ENCODE results near the gene SLCO1A2.

SLCO1A2 gene

DNA sequence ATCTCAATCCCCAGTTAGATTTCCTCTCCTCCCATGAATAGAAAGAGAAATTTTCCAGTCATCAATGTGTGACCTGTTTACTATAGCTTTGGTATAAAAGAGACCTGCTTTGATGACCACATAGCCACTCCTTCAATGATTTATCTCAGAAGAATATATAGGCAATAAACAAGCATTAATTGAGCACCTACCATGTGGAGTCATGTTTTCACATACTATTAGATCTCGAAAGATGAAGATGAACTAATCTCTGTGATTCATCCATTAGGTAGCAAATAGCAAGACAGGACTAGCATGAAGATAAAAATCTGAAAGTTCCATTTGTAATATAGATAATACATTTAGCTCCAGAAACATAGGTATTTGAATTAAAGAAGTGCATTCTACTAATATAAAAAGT lies 40.5 kb downstream of the SLCO1A2 start:
- H3K27ac ChIP-seq: no peak overlapping the region
- TF ChIP-seq, protein P1, sequence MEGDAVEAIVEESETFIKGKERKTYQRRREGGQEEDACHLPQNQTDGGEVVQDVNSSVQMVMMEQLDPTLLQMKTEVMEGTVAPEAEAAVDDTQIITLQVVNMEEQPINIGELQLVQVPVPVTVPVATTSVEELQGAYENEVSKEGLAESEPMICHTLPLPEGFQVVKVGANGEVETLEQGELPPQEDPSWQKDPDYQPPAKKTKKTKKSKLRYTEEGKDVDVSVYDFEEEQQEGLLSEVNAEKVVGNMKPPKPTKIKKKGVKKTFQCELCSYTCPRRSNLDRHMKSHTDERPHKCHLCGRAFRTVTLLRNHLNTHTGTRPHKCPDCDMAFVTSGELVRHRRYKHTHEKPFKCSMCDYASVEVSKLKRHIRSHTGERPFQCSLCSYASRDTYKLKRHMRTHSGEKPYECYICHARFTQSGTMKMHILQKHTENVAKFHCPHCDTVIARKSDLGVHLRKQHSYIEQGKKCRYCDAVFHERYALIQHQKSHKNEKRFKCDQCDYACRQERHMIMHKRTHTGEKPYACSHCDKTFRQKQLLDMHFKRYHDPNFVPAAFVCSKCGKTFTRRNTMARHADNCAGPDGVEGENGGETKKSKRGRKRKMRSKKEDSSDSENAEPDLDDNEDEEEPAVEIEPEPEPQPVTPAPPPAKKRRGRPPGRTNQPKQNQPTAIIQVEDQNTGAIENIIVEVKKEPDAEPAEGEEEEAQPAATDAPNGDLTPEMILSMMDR (conservative IDR thresholded peaks at IDR 0.05): no peak

DNA sequence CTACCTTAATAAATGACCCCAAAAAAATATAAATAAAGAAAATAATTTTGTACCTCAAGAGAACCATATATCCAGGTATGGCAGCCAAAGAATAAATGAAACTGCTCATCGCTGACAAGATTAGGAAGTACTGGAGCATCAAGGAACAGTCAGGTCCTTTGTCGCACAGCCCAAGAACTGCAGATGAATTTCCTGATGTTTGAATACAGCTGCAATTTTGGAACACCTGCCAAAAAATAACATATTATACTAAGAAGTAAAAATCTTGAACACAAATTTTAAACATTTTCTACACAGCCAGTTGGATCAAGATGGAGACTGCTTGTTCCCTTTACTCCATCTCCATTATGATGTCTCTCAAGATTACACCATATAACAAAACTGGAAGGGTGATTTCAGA lies 42.6 kb downstream of the SLCO1A2 start:
- H3K27ac ChIP-seq: no peak overlapping the region
- TF ChIP-seq, protein P1 (conservative IDR thresholded peaks at IDR 0.05): no peak

- TF ChIP-seq, protein P1 (conservative IDR thresholded peaks at IDR 0.05): no peak
- no peak overlapping the region for H3K27ac ChIP-seq
Measured at GRCh38 chr12:21289698-21290097, 45.0 kb downstream of the SLCO1A2 start.

- TF ChIP-seq, protein P1 (conservative IDR thresholded peaks at IDR 0.05): no peak
- H3K27ac ChIP-seq: no peak overlapping the region
Measured at GRCh38 chr12:21276826-21277225, 57.9 kb downstream of the SLCO1A2 start.

DNA sequence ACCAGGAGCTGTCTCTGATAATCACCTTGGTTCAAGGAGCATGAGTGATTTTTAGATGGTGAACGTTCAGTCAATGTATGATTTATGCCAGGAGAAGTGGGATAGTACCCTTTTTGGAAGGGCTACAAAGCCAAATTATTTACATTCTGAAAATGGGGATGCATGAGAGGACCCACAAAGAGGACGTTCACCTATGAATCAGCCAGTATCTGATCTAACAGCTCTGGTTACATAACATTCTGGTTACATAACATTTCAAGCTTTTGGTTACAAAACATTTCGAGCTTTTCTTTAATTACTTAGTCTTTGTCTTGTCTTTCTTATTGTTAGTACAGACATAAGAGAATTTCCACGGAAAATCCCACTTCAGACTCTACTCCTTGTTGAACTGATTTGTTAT lies 68.8 kb downstream of the SLCO1A2 start:
- H3K27ac ChIP-seq: no peak overlapping the region
- TF ChIP-seq, protein P1 (conservative IDR thresholded peaks at IDR 0.05): no peak

- H3K27ac ChIP-seq: no peak overlapping the region
- TF ChIP-seq, protein P1 (conservative IDR thresholded peaks at IDR 0.05): no peak
Measured at GRCh38 chr12:21264232-21264631, 70.5 kb downstream of the SLCO1A2 start.

- no peak overlapping the region for H3K27ac ChIP-seq
- TF ChIP-seq, protein P1 (conservative IDR thresholded peaks at IDR 0.05): no peak
Measured at GRCh38 chr12:21257172-21257571, 77.5 kb downstream of the SLCO1A2 start.

DNA sequence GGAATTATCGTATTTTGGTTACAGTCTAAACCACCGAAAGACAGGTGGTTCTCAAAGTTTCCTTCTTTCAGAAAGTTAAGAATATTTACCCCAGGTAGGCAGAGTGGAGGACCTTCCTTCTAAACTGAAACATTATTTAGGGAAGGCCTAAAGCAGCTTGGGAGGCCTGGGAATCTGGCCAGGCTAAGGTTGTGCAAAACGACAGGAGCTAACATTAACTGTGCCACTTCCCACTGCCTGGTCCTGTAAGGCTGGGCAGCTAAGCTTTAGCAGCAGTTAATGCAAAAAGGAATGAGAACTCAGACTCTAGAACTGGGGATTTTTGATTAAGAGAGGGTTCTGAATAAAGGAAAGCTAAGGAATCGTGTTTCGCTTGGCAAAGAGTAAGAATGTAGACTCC lies 82.6 kb downstream of the SLCO1A2 start:
- H3K27ac ChIP-seq: no peak overlapping the region
- TF ChIP-seq, protein P1 (conservative IDR thresholded peaks at IDR 0.05): no peak
